Activated CD4-positive, alpha-beta T cell treated with anti-CD3 and anti-CD28 coated beads, Interleukin-2, amount 50 U/mL, for 48 hours (primary cell): ENCODE measurements around the gene PRPF39.
"Not testable (repeated sequence)": the region's sequence is repeated elsewhere in the genome, so short reads cannot be mapped to it uniquely, and the experiment has no call there.

Experiments
- DNase-seq, 2 experiments: peaks; one replicate each; pipeline ENCODE4 v3.0.0-alpha.2; 2020

Gene PRPF39

GRCh38 chr14:45140661-45141187, 56.8 kb downstream of the PRPF39 start:
- no peak for DNase-seq

- DNase-seq, result not testable (repeated sequence)
Observed at GRCh38 chr14:45142083-45142482, 58.2 kb downstream of the PRPF39 start.

DNA sequence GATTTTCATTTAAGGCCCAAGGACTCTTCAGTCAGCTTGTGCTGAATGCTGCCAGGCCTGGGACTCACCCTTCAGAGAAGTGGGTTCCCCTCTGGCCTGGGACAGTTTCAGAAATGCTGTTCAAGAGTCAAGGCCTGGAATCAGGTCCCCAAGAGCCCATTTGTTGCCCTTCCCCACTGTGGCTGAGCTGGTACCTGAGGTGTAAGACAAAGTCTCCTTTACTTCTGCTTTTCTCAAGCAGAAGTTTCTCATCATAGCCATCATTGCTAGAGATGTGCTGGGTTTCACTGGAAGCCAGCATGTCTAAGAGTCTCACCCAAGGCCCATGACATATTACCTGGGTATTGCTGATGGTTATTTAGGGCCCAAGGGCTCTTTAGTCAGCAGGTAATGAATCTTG, 60.7 kb downstream of the PRPF39 start:
- no peak for DNase-seq

GRCh38 chr14:45145214-45145613, 61.3 kb downstream of the PRPF39 start:
- no peak for DNase-seq

DNA sequence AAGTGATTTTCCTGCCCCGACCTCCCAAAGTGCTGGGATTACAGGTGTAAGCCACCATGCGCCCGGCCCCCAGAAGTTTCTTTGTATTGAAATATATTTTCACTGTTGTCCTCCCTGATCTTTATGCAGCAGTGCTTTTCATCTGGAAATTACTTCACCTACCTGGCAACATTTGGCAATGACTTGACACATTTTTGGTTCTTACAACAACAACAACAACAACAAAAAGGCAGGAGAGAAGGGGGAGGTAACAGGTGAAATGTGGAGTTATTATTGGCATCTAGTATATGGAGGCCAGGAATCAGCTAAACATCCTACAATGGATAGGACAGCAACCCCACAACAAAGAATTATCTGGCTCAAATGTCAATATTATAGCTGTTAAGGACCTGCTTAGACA, 65.7 kb downstream of the PRPF39 start:
- no peak for DNase-seq

DNA sequence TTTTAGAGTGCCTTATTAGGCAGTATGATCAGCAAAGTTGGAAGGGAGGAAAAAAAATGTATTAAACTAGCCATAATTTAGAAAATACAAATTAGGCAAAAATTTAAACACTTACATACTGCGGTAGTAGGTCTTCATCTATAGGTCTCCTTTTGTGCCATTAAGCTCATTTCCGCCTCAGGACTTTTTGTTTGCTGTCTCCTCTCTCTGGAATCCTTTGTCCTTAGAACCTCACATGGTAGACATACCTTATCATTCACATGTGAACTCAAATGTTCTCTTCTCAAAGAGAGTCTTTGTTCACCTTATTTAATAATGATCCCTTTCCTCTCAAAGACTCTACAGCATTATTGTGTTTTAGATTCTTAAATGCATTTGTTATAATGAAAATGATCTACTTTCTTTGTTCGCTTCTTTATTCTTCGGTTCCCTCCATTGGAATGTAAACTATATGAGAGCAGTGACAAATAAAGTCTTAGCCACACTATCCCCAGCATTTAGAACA, 66.5 kb downstream of the PRPF39 start:
- DNase-seq, result no peak

DNA sequence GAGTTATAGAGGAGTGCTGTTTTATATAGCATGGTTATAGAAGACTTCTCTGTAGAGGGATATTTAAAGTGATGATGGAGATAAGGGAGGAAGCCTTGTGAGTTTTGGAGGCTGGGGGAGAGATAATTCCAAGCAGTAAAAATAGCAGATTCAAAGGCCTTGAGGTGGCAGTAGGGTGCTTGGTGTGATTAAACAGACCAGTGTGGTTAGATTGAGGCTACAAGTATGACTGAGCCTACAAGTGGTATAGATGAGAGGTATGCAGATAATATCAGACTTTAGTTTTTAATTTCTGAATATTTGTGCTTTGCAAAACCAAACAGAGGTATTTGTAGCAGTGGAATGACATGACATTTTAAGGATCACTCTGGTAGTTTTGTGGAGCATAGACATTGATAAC, 72.2 kb downstream of the PRPF39 start:
- DNase-seq, result no peak
